Measurements from ENCODE around the gene TRIM36. TPM values are rescaled to one million over a fixed set of nuclear protein-coding genes. Genes with fewer than 3 reads are reported as not detected.

TRIM36 gene
- total RNA-seq, 1 experiment from 2014 or later = 20.0 TPM

DNA sequence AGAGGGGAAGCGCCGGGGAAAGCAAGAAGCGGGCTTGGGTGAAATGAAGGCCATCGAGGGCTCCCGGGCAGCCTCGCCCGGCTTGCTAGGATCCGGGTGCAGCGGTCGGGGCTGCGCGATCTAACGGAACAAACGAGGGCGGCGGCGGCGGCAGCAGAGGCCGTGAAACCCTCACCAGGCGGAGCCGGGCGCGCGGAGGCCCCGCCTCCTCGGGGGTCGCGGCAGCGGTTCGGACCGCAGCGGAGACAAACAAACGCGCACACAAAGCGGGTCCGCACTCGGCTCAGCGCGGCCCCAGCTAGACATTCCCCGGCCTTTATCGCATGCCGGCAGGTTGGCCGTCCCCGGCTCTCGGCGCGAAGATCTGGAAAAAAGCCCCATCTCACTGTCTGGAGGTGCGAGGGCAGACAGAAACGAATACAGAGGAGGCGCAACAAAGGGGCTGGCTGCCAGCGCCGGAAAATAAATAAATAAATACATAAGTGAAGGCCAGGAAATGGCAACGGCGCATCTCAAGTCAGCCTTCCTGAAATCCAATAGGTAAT, 10.5 kb upstream of the TRIM36 start (continued):
- TF ChIP-seq, protein P1, sequence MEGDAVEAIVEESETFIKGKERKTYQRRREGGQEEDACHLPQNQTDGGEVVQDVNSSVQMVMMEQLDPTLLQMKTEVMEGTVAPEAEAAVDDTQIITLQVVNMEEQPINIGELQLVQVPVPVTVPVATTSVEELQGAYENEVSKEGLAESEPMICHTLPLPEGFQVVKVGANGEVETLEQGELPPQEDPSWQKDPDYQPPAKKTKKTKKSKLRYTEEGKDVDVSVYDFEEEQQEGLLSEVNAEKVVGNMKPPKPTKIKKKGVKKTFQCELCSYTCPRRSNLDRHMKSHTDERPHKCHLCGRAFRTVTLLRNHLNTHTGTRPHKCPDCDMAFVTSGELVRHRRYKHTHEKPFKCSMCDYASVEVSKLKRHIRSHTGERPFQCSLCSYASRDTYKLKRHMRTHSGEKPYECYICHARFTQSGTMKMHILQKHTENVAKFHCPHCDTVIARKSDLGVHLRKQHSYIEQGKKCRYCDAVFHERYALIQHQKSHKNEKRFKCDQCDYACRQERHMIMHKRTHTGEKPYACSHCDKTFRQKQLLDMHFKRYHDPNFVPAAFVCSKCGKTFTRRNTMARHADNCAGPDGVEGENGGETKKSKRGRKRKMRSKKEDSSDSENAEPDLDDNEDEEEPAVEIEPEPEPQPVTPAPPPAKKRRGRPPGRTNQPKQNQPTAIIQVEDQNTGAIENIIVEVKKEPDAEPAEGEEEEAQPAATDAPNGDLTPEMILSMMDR (IDR thresholded peaks at IDR 0.05) = no peak
- no peak for TF ChIP-seq ZNF138 (CRISPR knock-in tag; conservative IDR thresholded peaks at IDR 0.05)
- no peak for TF ChIP-seq NFYB (CRISPR knock-in tag; conservative IDR thresholded peaks at IDR 0.05; ENCODE audit: low read depth)
- TF ChIP-seq, protein P2, sequence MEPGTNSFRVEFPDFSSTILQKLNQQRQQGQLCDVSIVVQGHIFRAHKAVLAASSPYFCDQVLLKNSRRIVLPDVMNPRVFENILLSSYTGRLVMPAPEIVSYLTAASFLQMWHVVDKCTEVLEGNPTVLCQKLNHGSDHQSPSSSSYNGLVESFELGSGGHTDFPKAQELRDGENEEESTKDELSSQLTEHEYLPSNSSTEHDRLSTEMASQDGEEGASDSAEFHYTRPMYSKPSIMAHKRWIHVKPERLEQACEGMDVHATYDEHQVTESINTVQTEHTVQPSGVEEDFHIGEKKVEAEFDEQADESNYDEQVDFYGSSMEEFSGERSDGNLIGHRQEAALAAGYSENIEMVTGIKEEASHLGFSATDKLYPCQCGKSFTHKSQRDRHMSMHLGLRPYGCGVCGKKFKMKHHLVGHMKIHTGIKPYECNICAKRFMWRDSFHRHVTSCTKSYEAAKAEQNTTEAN (CRISPR knock-in tag; IDR thresholded peaks at IDR 0.05) = 0 out of 2 replicates have a peak, but pooled peaks have one; percentile 47
- TF ChIP-seq, protein P3, sequence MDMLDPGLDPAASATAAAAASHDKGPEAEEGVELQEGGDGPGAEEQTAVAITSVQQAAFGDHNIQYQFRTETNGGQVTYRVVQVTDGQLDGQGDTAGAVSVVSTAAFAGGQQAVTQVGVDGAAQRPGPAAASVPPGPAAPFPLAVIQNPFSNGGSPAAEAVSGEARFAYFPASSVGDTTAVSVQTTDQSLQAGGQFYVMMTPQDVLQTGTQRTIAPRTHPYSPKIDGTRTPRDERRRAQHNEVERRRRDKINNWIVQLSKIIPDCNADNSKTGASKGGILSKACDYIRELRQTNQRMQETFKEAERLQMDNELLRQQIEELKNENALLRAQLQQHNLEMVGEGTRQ (CRISPR knock-in tag; IDR thresholded peaks at IDR 0.05) = no peak
- 0 out of 2 replicates have a peak, but pooled peaks have one; percentile 47 for TF ChIP-seq ATF1 (CRISPR knock-in tag; IDR thresholded peaks at IDR 0.05)
- no peak for TF ChIP-seq NFATC4 (CRISPR knock-in tag; IDR thresholded peaks at IDR 0.05)
- no peak for TF ChIP-seq IRF2 (CRISPR knock-in tag; IDR thresholded peaks at IDR 0.05; ENCODE audit: borderline replicate concordance, low read depth)
- TF ChIP-seq, protein P4, sequence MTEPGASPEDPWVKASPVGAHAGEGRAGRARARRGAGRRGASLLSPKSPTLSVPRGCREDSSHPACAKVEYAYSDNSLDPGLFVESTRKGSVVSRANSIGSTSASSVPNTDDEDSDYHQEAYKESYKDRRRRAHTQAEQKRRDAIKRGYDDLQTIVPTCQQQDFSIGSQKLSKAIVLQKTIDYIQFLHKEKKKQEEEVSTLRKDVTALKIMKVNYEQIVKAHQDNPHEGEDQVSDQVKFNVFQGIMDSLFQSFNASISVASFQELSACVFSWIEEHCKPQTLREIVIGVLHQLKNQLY (CRISPR knock-in tag; IDR thresholded peaks at IDR 0.05) = no peak
- TF ChIP-seq NFE2L1 (CRISPR knock-in tag; IDR thresholded peaks at IDR 0.05) = peak; percentile 67; the same call in 1 of the 2 replicates
- TF ChIP-seq, protein P5, sequence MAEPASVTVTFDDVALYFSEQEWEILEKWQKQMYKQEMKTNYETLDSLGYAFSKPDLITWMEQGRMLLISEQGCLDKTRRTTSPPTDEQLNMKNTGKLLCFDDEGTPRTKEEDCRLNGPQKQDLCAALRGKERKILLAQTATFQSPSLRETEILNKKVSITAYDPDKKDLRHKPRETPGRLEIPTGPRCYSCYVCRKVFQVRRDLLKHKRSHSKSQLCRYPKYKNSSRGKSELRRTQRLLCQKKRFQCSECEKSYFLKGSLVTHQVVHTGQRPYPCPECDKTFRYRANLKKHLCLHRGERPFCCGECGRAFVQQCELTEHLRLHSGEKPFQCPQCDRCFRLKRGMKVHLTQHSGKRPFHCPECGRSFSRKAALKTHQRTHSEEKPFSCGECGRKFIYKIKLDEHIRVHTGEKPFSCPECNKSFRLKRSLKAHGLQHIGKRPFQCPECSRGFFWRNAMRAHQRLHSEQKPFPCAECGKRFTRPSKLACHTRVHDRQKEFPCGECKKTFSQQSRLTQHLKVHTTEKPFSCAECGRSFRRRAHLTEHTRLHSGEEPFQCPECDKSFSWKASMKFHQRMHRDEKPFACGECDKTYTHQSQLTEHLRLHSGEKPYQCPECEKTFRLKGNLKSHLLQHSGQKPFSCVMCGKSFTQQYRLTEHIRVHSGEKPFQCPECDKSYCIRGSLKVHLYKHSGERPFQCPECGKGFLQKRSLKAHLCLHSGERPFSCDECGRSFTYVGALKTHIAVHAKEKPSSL (CRISPR knock-in tag; conservative IDR thresholded peaks at IDR 0.05) = no peak
- no peak for TF ChIP-seq SMAD4 (CRISPR knock-in tag; IDR thresholded peaks at IDR 0.05)
- TF ChIP-seq GTF2I (CRISPR knock-in tag; conservative IDR thresholded peaks at IDR 0.05) = no peak
- TF ChIP-seq ELF4 (CRISPR knock-in tag; IDR thresholded peaks at IDR 0.05; ENCODE audit: low read depth) = no peak
- no peak for TF ChIP-seq RELA (CRISPR knock-in tag; IDR thresholded peaks at IDR 0.05; ENCODE audit: borderline replicate concordance)
- TF ChIP-seq SP1 (CRISPR knock-in tag; conservative IDR thresholded peaks at IDR 0.05) = peak; percentile 54; the same call in 1 of the 2 replicates
- TF ChIP-seq, protein P6, sequence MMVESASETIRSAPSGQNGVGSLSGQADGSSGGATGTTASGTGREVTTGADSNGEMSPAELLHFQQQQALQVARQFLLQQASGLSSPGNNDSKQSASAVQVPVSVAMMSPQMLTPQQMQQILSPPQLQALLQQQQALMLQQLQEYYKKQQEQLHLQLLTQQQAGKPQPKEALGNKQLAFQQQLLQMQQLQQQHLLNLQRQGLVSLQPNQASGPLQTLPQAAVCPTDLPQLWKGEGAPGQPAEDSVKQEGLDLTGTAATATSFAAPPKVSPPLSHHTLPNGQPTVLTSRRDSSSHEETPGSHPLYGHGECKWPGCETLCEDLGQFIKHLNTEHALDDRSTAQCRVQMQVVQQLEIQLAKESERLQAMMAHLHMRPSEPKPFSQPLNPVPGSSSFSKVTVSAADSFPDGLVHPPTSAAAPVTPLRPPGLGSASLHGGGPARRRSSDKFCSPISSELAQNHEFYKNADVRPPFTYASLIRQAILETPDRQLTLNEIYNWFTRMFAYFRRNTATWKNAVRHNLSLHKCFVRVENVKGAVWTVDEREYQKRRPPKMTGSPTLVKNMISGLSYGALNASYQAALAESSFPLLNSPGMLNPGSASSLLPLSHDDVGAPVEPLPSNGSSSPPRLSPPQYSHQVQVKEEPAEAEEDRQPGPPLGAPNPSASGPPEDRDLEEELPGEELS (CRISPR knock-in tag; IDR thresholded peaks at IDR 0.05) = peak; percentile 62
- no peak for TF ChIP-seq JUN (CRISPR knock-in tag; IDR thresholded peaks at IDR 0.05)
- TF ChIP-seq, protein P7, sequence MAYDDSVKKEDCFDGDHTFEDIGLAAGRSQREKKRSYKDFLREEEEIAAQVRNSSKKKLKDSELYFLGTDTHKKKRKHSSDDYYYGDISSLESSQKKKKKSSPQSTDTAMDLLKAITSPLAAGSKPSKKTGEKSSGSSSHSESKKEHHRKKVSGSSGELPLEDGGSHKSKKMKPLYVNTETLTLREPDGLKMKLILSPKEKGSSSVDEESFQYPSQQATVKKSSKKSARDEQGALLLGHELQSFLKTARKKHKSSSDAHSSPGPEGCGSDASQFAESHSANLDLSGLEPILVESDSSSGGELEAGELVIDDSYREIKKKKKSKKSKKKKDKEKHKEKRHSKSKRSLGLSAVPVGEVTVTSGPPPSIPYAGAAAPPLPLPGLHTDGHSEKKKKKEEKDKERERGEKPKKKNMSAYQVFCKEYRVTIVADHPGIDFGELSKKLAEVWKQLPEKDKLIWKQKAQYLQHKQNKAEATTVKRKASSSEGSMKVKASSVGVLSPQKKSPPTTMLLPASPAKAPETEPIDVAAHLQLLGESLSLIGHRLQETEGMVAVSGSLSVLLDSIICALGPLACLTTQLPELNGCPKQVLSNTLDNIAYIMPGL (CRISPR knock-in tag; IDR thresholded peaks at IDR 0.05) = peak; percentile 62; the same call in 1 of the 2 replicates
- peak; percentile 76; the same call in 1 of the 2 replicates for TF ChIP-seq ZNF232 (CRISPR knock-in tag; IDR thresholded peaks at IDR 0.05)
- no peak for TF ChIP-seq GABPB1 (CRISPR knock-in tag; IDR thresholded peaks at IDR 0.05)
- TF ChIP-seq ZNF396 (CRISPR knock-in tag; IDR thresholded peaks at IDR 0.05; ENCODE audit: borderline replicate concordance) = no peak
- TF ChIP-seq, protein P8, sequence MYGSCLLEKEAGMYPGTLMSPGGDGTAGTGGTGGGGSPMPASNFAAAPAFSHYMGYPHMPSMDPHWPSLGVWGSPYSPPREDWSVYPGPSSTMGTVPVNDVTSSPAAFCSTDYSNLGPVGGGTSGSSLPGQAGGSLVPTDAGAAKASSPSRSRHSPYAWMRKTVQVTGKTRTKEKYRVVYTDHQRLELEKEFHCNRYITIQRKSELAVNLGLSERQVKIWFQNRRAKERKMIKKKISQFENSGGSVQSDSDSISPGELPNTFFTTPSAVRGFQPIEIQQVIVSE (CRISPR knock-in tag; IDR thresholded peaks at IDR 0.05; ENCODE audit: borderline replicate concordance) = no peak
- TF ChIP-seq PRRX2 (CRISPR knock-in tag; IDR thresholded peaks at IDR 0.05) = no peak
- no peak for TF ChIP-seq JAZF1 (CRISPR knock-in tag; IDR thresholded peaks at IDR 0.05)
- no peak for TF ChIP-seq TCF7 (CRISPR knock-in tag; IDR thresholded peaks at IDR 0.05; ENCODE audit: low read depth)
- TF ChIP-seq ZNF121 (CRISPR knock-in tag; IDR thresholded peaks at IDR 0.05) = peak; percentile 68
- TF ChIP-seq TEAD4 (CRISPR knock-in tag; IDR thresholded peaks at IDR 0.05) = no peak
- TF ChIP-seq ZBTB21 (CRISPR knock-in tag; IDR thresholded peaks at IDR 0.05; ENCODE audit: borderline replicate concordance) = peak; percentile 33; the same call in 1 of the 2 replicates
- no peak for TF ChIP-seq MXD4 (CRISPR knock-in tag; IDR thresholded peaks at IDR 0.05; ENCODE audit: borderline replicate concordance)
